GM18520 (cell line): ENCODE data around the gene THAP9.
"Not testable (repeated sequence)": the region's sequence is repeated elsewhere in the genome, so short reads cannot be mapped to it uniquely, and the experiment has no call there.

Experiments
- ATAC-seq: cut with Tn5 transposase; IDR thresholded peaks from one replicate; pipeline ENCODE4 v1.9.1; 2021; ENCODE audit not compliant: unreplicated experiment

The THAP9 gene

DNA sequence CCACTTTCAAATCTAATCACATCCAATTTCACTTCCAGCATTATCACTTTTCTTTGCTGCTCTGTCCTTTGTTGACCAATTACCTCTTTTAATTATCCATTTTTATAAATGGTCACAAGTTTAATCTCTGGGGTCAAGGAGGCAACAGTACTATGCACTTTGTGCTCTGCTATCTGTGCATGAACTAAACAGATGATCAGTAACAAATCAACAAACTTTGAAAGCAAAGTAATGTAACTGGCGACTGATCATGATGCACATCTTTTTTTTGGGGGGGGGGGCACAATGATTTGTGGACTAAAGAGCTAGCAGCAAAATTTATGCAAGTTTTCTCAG, 8.1 kb upstream of the THAP9 start:
- ATAC-seq: no peak

DNA sequence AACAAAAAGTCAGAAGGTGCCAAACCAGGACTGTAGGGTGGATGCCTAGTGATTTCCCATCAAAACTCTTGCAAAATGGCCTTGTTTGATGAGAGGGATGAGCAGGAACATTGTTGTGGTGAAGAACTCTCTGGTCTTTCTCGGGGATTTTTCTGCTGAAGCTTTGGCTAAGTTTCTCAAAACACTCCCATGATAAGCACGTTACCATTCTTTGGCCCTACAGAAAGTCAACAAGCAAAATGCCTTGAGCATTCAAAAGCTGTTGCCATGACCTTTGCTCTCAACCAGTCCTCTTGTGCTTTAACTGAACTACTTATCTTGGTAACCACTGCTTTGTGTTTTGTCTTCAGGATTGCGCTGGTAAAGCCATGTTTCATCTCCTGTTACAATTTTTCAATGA, 6.6 kb upstream of the THAP9 start:
- ATAC-seq: no peak

DNA sequence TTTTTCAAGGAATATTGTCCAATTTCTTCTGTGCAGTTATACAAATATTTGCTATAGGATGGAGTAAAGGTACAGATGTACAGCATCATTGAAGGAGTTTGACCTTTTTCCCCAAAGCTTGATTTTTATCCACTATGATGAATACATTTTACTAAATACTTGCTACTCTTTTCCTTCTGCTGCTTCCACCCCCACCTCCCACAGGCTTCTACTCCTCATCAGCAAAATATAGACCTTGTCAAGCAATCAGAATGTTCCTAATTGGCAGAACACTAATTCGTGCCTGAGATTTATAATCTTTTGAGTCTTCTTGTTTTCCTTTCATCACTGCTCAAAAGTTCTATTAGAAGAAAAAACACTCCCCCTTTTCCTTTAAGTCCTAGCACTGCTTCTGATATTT, 3.8 kb upstream of the THAP9 start:
- ATAC-seq: no peak

DNA sequence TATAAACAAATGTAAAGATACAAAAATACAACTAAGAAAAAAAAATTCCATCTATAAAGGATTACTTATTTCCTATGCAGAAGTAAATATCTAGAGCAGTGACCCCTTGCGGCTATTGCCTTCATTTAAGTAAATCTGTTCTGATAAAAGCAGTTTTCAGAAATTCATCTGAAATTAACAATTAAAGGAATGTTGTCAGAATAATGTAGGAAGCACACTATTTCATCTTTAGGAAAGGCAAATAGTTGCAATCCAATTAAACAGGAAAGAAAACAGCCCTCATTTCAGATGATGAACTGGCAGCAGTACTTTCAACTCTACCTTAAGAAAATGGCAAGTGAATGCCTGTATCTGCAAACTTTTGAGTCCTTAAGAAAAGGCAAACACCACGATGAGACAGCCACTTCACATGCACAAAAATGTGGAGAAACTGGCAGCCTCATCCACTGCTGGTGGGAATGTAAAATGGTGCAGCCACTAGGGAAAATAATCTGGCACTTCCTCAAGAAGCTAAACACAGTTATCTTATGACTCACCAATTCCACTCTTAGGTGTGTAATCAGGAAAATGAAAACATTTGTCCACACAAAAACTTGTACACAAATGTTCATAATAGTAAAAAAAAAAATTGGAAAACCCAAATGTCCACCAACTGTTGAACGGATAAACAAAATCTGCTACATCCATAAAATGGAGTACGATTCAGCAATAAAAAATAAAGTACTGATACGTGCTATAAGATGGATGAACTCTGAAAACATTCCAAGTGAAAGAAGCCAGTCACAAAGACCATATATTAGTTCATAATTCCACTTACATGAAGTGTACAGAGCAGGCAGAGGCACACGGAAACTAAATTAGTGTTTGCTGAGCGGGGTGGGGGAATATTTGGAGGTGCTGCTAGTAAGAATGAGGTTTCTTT, 2.0 kb upstream of the THAP9 start:
- no peak for ATAC-seq

DNA sequence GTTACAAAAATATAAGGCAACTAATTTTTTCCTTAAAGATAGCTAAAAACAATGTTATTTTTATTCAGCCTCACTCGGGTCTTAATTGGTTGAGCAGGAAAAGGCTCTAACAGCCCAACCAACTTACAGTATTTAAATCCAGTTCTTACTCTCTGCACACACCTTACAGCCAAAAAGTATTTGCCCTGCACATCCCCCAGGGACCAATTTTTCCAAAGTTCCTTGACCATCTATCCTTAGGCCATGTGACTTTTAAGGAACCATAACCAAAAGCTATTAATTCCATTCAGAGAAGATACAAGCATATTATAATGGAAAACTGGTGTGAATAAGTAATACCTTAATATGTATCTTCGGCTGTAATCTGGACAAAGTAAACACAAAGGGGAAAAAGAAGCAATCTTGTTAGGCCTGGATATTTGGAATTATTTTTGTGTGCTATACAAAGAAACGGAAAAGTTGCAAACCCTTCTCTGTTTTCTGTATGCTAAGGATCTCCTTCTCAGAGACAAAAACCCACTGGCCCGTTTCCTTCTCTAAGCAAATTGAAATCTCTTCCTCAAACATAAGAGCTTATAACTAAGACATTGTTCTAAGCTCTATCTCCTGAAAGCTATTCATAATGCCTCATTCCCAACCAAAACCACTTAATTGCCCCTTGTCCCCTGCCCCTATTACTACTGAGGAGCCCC, 1.0 kb upstream of the THAP9 start:
- ATAC-seq: no peak

DNA sequence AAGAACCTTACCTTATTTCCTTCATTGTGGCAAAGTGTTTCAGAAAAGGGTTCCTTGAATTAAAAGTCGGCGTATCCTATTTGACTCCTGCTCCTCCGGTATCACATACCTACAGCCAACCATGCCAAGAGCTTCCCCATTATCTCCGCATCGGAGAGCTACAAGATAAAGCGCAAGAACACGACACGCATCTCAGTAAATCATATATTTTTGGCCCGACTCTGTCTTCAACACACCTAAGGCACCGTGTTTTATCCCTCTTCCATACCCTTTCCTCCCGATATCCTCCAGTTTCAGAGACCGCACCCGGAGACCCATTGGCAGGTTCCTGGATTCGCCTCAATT, 497 bp upstream of the THAP9 start:
- ATAC-seq: no peak

DNA sequence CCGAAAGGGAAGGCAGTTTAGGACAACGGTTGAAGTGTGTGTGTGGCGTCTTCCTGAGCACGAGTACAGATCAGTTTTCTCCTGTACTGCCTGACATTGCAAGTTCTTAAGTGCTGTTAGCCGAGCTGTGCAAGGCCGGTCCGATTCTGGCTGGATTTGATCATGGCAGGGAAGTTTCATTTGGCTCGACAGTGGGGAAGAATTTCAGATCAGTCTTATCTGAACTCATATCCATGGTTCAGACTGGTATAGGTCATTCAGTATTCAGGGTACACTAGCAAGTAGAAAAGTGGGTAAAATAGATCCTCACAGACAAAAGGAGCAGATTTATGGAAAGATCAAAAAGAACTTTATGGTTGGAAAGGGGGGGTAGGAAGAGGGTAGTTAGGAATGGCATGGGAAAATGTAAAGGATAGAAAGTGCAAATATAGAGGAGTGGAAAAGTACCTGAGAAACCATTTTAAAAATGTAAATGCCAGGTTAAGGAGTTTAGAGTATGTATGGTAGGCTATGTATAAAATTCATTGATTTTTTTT, 716 bp downstream of the THAP9 start:
- no peak for ATAC-seq

DNA sequence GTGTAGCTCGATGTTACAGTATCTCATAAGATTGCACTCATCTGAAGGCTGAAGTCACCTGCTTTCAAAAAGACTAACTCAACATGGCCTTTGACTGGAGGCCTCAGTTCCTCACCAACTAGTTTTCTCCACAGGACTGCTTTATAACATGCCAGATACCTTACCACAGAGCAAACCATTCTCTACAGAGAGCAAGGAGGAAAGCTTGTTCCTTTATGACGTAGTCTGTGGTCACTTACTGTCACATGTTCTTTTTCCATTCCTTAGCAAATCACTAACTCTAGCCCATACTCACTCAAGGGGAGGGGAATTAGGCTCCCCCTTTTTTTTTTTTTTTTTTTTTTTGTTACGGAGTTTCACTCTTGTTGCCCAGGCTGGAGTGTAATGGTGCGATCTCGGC, 3.2 kb downstream of the THAP9 start:
- ATAC-seq: no peak

DNA sequence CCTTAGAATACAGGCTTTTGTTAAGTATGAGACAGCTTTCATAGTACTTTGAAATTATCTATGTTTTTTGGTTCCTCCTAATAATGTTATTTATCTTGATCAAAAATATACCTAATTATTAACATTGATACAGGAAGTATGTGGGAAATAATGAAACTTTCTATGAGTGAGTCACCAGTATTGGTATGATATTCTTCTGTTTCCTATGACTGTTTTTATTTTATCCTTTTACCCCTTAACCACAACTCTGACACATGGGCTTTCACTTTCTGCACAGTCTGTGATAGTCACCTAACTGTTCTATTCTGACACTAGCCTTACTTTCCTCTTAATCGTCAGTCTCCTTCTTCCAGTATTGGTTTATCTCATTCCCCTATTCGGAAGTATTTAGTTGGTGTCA, 4.7 kb downstream of the THAP9 start:
- peak; percentile 53 for ATAC-seq

DNA sequence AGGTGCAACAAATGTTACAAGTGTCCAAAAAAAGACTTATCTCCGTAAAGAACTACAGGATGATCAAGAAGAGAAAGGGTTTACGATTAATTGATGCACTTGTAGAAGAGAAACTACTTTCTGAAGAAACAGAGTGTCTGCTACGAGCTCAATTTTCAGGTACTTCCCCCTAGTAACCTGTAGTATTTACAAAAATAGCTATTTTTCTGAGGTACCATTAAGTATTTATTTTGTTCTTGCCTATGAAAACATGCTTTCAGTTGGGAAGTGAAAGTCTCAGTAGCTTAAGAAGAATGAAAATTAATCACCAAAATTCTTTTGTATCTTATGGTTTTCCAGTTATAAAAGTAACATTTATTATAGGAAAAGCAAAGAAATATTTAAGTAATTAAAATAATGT, 5.9 kb downstream of the THAP9 start:
- no peak for ATAC-seq

DNA sequence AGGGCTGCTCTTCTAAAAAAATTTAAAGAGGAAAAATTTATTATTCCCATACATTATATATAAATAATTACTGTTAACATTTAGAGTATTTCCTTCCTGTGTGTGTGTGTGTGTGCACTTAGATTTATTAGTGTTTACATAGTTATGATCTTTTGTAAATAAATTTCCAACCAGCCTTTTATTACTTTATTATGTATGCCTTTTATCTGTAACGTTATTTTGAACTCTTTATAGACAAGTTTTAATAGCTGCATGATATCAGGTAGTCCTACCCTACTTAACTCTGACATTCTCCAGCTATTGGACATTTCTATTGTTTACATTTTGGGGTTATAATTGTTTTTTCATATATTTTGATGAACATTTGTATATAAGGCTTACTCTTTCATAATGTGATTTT, 8.8 kb downstream of the THAP9 start:
- no peak for ATAC-seq

DNA sequence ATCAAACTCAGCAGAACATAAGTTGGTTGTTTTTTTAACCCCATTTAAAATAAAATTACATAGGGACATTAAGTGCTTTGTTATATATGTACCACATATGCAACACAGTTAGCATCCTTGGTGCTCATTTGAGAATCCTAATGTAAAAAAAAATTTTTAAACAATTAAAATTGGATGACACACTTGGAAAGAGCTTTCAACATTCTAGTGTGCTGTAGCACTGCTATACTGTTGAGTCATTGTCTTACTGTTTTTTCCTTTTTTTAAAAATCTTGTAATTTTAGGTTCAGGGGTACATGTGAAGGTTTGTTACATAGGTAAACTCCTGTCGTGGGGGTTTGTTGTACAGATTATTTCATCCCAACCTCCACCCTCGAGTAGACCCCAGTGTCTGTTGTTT, 12.8 kb downstream of the THAP9 start:
- ATAC-seq: no peak

DNA sequence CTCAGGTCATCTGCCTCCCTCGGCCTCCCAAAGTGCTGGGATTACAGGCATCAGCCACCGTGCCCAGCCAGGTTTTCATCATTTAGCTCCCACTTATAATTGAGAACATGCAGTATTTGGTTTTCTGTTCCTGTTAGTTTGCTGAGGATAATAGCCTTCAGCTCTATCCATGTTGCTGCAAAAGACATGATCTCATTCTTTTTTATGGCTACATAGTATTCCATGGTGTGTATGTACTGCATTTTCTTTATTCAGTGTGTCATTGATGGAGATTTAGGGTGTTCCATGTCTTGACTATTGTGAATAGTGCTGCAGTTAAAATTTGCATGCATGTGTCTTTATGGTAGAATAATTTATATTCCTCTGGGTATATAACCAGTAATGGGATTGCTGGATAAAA, 13.4 kb downstream of the THAP9 start:
- not testable (repeated sequence) for ATAC-seq

DNA sequence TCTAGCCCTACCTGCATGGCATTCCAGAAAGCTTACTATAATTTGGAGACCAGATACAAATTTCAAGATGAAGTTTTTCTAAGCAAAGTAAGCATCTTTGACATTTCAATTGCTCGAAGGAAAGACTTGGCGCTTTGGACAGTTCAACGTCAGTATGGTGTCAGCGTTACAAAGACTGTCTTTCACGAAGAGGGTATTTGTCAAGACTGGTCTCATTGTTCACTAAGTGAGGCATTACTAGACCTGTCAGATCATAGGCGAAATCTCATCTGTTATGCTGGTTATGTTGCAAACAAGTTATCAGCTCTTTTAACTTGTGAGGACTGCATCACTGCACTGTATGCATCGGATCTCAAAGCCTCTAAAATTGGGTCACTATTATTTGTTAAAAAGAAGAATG, 17.6 kb downstream of the THAP9 start:
- no peak for ATAC-seq

DNA sequence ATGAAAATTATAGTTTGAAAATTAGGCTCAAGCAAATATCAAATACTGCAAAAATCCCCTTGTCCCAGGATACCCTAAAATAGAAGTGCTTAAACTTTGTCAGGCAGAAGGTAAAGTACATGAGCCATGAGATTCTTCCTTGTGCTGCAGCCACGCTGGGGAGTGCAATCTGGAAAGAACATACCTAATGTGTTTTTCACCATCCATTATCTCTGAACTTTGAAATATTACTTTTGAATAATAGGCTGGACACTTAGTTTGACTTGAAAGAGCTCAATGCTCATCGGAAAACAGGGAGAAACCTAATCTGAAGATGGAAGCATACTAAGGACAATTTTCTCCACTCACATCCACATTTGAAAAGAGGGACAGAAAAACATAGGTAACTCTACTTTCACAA, 18.9 kb downstream of the THAP9 start:
- ATAC-seq: no peak

DNA sequence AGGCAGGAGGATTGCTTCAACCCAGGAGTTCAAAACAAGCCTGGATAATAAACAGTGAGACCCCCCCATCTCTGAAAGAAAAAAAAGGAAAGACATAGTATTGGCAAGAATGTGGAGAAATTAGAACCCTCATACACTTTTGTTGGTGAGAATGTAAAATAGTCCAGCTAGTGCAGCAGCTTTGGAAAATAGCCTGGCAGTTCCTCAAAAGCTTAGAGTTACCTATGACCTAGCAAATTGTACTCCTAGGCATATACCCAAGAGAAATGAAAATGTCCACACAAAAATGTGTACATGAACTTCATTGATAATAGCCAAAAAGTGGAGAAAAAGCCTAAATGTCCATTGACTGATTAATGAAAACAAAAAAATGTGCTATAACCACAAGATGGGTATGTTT, 21.3 kb downstream of the THAP9 start:
- no peak for ATAC-seq

DNA sequence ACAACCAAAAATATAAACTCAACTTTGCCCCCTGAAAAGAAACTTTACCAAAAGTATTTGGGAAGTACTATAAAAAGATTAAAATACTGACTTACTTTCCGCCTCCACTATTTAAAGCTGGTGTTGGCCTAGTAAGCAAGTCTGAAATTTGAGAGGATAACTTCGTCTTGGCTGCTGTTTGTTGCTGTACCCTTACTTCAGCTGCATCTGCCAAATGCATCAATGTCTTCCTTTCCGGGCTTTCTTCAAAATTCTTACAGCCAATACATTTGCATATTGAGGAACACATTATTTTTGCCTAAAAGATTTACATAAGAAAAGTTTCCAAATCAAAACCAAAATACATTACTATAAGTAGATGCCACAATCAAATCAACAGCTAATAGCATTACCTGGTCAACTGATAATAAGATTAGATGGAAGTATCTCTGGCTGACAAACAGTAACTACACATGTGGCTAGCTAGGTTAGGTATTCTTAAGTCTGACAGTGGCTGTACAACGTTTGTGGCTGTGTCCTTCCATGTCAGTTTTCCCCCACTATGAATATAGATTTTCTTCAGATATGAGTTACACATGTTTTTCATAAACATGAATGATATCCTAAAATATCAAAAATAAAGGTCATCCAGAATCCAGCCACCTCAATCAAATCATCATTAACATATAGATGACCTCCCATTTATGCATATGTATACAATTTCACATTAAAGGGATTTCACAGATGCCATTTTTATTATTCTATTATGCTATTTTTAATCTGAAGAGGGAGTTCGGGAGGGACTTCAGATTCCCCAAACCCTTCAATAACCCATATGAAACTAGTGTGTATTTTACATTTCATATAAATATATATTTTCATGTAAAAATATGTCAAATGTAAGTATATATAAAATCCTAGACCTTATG, 30.6 kb downstream of the THAP9 start:
- no peak for ATAC-seq

DNA sequence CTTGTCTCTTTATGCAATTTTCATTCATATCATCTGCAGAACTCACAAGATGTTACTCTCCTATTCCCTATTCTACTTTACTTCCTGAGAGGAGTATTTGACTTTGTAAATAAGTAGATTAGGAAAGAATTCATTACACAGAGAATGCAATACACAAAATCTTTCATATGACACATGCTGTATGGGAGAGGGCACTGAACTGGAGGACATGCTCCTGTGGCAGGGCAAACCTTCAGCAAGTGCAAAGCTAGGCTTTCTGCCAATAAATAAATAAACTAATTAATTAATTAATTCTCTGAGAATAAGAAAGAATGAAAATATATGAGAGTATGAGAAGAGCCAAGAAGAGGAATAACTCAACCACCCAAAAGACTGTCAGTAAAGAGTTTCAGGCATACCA, 33.9 kb downstream of the THAP9 start:
- no peak for ATAC-seq

DNA sequence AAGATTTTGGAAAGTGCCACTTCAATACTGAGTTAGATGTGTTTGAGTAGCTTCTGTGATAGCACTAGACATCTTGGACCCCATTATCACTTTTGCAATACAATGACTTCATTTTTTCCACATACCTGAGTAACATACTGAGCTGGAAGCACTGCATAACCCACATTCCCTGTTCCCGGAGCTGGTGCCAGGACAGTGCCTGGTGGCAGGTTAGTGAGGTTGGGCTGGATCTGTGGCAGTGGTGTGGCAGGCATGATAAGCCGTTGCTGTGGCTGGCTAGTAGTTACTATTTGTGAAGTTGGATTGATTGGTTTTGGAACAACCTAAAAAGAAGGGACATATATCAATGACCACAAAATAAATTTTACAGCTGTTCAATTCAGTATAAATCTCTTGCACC, 38.9 kb downstream of the THAP9 start:
- ATAC-seq: no peak

DNA sequence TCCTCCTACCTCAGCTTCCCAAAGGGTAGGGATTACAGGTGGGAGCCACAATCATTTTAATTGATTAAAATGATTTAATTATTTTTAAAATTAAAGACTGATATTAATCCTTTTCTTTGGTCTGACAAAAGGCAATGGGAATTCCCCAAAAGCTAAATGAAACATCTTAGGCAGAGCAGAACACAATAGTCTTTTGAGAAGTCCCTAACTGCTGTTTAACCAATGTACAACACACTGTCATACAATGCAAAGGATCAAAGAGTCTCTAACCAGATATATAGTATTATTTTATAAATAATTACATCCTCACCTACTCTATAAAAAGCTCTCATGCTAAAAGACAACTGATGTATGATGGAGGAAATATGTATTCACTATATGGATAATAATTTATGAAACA, 47.0 kb downstream of the THAP9 start:
- ATAC-seq: no peak

DNA sequence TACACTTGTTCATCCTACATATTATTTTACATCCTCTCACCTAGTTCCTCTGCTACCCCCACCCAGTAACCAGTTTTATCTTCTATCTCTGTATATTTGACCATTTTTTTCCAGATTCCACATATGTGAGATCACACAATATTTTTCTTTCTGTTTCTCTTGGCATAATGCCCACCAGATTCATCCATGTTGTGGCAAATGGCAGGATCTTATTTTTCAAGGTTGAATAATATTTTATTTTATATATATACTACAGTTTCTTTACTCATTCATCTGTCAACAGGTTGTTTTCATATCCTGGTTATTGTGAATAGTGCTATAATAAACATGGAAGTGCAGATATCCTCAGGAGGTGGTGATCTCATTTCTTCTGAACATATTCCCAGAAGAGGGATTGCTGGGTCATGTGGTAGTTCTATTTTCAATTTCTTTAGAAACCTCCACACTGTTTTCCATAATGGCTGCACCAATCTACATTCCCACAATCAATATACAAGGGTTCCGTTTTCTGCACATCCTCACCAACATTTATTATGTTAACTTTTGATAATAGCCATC, 48.2 kb downstream of the THAP9 start:
- no peak for ATAC-seq
